PFSK-1 (cell line): ENCODE measurements around the gene ZNF669.

Source experiments
- POLR2AphosphoS5 ChIP-seq: IDR thresholded peaks from 2 replicates; pipeline ENCODE4 v1.6.1; 2012; ENCODE audit warnings: low read depth, mild to moderate bottlenecking, control low read depth, low read length, moderate library complexity
- TAF1 ChIP-seq: IDR thresholded peaks from 2 replicates; pipeline ENCODE4 v1.6.1; 2012; ENCODE audit warnings: low read length, control low read depth, borderline replicate concordance; ENCODE audit not compliant: insufficient read depth
- TF ChIP-seq, protein P1 (sequence below), 2 experiments: IDR thresholded peaks; 2 replicates each; pipeline versions ENCODE4 v1.6.1 to v1.8.0; 2011 to 2012; ENCODE audit warnings: low read depth in 2 of 2, low read length in 2 of 2, control low read depth in 1 of 2, inconsistent platforms in 1 of 2, mild to moderate bottlenecking in 1 of 2, moderate library complexity in 1 of 2; ENCODE audit not compliant: insufficient read depth in 1 of 2

DNA sequence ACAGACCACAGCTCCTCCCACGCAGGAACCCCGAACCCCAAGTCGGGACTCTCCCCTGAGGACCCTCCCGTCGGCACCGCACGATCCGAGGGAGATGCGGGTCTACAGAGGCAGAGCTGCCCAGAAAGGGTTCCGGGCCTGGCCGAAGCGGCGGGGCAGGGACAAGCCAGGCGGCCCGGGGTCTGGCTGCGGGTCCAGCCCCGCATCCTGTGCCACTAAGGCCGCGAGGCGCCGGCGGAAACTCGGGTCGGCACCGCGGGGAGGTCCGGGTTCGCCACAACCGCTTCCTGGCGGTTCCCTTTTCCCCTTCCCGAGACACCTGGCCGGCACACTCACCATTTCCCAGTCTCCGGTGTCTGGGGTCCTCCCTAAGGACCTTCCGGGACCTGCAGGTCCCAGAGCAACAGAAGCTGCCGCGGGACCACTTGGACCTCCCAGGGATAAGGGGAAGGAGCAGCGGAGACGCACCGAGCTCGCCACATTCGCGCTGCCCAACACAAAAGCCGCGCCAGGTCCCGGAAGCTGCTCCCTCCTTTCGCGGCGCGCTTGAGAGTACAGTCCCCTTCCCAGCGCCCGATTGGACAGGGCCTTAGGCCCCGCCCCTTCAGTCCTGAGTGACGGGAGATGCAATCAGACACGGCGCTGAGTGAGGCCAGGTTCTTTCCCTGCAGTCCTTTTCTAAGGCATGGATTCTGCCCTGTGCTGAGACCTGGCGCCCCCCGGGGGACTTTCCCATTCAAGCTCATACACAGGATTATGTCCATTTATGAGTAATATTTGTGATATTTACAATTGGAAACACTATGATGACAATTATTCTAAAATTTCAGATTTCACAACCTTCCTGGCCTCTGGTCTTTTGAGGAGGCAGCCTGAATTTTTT lies 25.7 kb downstream of the ZNF669 start, which contains the start of gene ZNF670:
- TF ChIP-seq, protein P1, sequence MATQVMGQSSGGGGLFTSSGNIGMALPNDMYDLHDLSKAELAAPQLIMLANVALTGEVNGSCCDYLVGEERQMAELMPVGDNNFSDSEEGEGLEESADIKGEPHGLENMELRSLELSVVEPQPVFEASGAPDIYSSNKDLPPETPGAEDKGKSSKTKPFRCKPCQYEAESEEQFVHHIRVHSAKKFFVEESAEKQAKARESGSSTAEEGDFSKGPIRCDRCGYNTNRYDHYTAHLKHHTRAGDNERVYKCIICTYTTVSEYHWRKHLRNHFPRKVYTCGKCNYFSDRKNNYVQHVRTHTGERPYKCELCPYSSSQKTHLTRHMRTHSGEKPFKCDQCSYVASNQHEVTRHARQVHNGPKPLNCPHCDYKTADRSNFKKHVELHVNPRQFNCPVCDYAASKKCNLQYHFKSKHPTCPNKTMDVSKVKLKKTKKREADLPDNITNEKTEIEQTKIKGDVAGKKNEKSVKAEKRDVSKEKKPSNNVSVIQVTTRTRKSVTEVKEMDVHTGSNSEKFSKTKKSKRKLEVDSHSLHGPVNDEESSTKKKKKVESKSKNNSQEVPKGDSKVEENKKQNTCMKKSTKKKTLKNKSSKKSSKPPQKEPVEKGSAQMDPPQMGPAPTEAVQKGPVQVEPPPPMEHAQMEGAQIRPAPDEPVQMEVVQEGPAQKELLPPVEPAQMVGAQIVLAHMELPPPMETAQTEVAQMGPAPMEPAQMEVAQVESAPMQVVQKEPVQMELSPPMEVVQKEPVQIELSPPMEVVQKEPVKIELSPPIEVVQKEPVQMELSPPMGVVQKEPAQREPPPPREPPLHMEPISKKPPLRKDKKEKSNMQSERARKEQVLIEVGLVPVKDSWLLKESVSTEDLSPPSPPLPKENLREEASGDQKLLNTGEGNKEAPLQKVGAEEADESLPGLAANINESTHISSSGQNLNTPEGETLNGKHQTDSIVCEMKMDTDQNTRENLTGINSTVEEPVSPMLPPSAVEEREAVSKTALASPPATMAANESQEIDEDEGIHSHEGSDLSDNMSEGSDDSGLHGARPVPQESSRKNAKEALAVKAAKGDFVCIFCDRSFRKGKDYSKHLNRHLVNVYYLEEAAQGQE (IDR thresholded peaks at IDR 0.05; ENCODE audit: insufficient read depth in 1 of 2, low read depth in 2 of 2, low read length in 2 of 2): no peak
- peak; percentile 85 for TF ChIP-seq POLR2AphosphoS5
- peak; percentile 68 for TF ChIP-seq TAF1
